ENCODE results near the gene LAD1. TPM values are rescaled to one million over a fixed set of nuclear protein-coding genes. Genes with fewer than 3 reads are reported as not detected.

The LAD1 gene
- polyA plus RNA-seq, 3 donors: not detected

GRCh38 chr1:201362906-201363305, 36.2 kb downstream of the LAD1 start:
- WGBS (ENCODE audit: insufficient coverage): 93% methylated on average over 3 of the region's 3 CpGs
- Histone ChIP-seq H3K36me3 (replicated peaks in 1 of 2; ENCODE audit: control insufficient read depth in 1 of 2, insufficient read depth in 2 of 2, low read length in 2 of 2) (no peaks in the 10 kb centered on the region), H3K9me3 (replicated peaks in 1 of 2; ENCODE audit: control insufficient read depth in 1 of 2, insufficient read depth in 1 of 2, low read length in 2 of 2) (no peaks in the 10 kb centered on the region), H3K4me2 (replicated peaks; ENCODE audit: extremely low read depth, low read length, poor library complexity, severe bottlenecking) (no peak overlapping the region), H2AFZ (ENCODE audit: insufficient read depth, low read depth, low read length, poor library complexity, severe bottlenecking) (no peak overlapping the region), H3K79me2 (ENCODE audit: insufficient read depth, low read length) (no peaks in the 10 kb centered on the region), H3K4me3 (replicated peaks in 1 of 3; ENCODE audit: low read depth in 2 of 3, low read length in 3 of 3) (no peak overlapping the region), H3K27me3 (ENCODE audit: control insufficient read depth in 2 of 2, insufficient read depth in 2 of 2, low read length in 2 of 2) (no peaks in the 10 kb centered on the region), H3K9ac (ENCODE audit: insufficient read depth, low read length, poor library complexity, severe bottlenecking) (no peak overlapping the region), H3K27ac (ENCODE audit: low read depth in 1 of 2, low read length in 2 of 2) (no peak overlapping the region), H3K4me1 (ENCODE audit: control insufficient read depth in 1 of 2, insufficient read depth in 2 of 2, low read length in 2 of 2) (no peaks in the 10 kb centered on the region), H4K20me1 (ENCODE audit: insufficient read depth, low read length) (no peaks in the 10 kb centered on the region)
- no peak overlapping the region for H3K4me3 Mint-ChIP-seq
- intact Hi-C loops (cut with micrococcal nuclease): no loop called here
- peaks cover 4 to 10% (median 5%) of the 10 kb centered on the region in 3 donors for H3K27me3 Mint-ChIP-seq (ENCODE audit: low read depth in 3 of 3)
- H3K36me3 Mint-ChIP-seq: no peaks in the 10 kb centered on the region
- DNase-seq: no peak
- H3K27ac Mint-ChIP-seq: no peak overlapping the region
- TF ChIP-seq CTCF (IDR thresholded peaks at IDR 0.05): no peak
- H3K4me1 Mint-ChIP-seq: no peaks in the 10 kb centered on the region
- H3K9me3 Mint-ChIP-seq: peaks cover 0 to 1% (median 0%) of the 10 kb centered on the region in 7 donors

- DNase-seq: no peak
Measured at GRCh38 chr1:201361652-201362504, 37.2 kb downstream of the LAD1 start.

More at GRCh38 chr1:201361652-201362504, 37.2 kb downstream of the LAD1 start:
- Mint-ChIP-seq H3K4me1 (no peaks in the 10 kb centered on the region), H3K27ac (no peak overlapping the region), H3K9me3 (peaks cover 0 to 1% (median 0%) of the 10 kb centered on the region in 7 donors), H3K4me3 (no peak overlapping the region), H3K36me3 (no peaks in the 10 kb centered on the region), H3K27me3 (ENCODE audit: low read depth in 3 of 3) (peaks cover 4 to 10% (median 5%) of the 10 kb centered on the region in 3 donors)
- Histone ChIP-seq H3K4me3 (replicated peaks in 1 of 3; ENCODE audit: low read depth in 2 of 3, low read length in 3 of 3) (no peak overlapping the region), H3K79me2 (ENCODE audit: insufficient read depth, low read length) (no peaks in the 10 kb centered on the region), H3K4me1 (ENCODE audit: control insufficient read depth in 1 of 2, insufficient read depth in 2 of 2, low read length in 2 of 2) (no peaks in the 10 kb centered on the region), H3K4me2 (replicated peaks; ENCODE audit: extremely low read depth, low read length, poor library complexity, severe bottlenecking) (no peak overlapping the region), H3K9ac (ENCODE audit: insufficient read depth, low read length, poor library complexity, severe bottlenecking) (no peak overlapping the region), H4K20me1 (ENCODE audit: insufficient read depth, low read length) (no peaks in the 10 kb centered on the region), H3K36me3 (replicated peaks in 1 of 2; ENCODE audit: control insufficient read depth in 1 of 2, insufficient read depth in 2 of 2, low read length in 2 of 2) (no peaks in the 10 kb centered on the region), H3K27ac (ENCODE audit: low read depth in 1 of 2, low read length in 2 of 2) (no peak overlapping the region), H2AFZ (ENCODE audit: insufficient read depth, low read depth, low read length, poor library complexity, severe bottlenecking) (no peak overlapping the region), H3K9me3 (replicated peaks in 1 of 2; ENCODE audit: control insufficient read depth in 1 of 2, insufficient read depth in 1 of 2, low read length in 2 of 2) (no peaks in the 10 kb centered on the region), H3K27me3 (ENCODE audit: control insufficient read depth in 2 of 2, insufficient read depth in 2 of 2, low read length in 2 of 2) (no peaks in the 10 kb centered on the region)
- intact Hi-C loops (cut with micrococcal nuclease): no loop called here
- WGBS (ENCODE audit: insufficient coverage): 54% methylated on average over 5 of the region's 10 CpGs
- peak; percentile 49 for TF ChIP-seq CTCF (IDR thresholded peaks at IDR 0.05)

Data from CD14-positive monocyte (primary cell).